SW 1271 (cell line): ENCODE measurements around the gene SAPCD2.

Experiments used
- DNase-seq, 2 experiments: peaks; one replicate each; lab custom pipeline; 2025; lab: John Stamatoyannopoulos, UW

The SAPCD2 gene

GRCh38 chr9:137107312-137107921 is 37.1 kb upstream of the SAPCD2 start:
- DNase-seq = no peak

- no peak for DNase-seq
Observed at GRCh38 chr9:137106662-137107250, 36.4 kb upstream of the SAPCD2 start.

GRCh38 chr9:137105814-137106661 is 35.7 kb upstream of the SAPCD2 start:
- no peak for DNase-seq

- DNase-seq = no peak
Observed at GRCh38 chr9:137103206-137103999, 33.0 kb upstream of the SAPCD2 start.

GRCh38 chr9:137099231-137099630 is 28.9 kb upstream of the SAPCD2 start:
- DNase-seq = no peak

GRCh38 chr9:137097761-137098462 is 27.6 kb upstream of the SAPCD2 start:
- no peak for DNase-seq

GRCh38 chr9:137096785-137097546 is 26.6 kb upstream of the SAPCD2 start:
- no peak for DNase-seq

GRCh38 chr9:137095664-137096517 is 25.5 kb upstream of the SAPCD2 start:
- no peak for DNase-seq

GRCh38 chr9:137089232-137089947 is 19.0 kb upstream of the SAPCD2 start:
- DNase-seq = no peak

- no peak for DNase-seq
Observed at GRCh38 chr9:137088121-137088520, 17.8 kb upstream of the SAPCD2 start.

GRCh38 chr9:137087409-137087925 is 17.1 kb upstream of the SAPCD2 start:
- DNase-seq = no peak

- DNase-seq = peak; percentile 96 to 99
Observed at GRCh38 chr9:137086531-137087408, 16.4 kb upstream of the SAPCD2 start, which contains the start of gene MAN1B1. Gene MAN1B1 (plus strand): TSS chr9:137086985. CDS start chr9:137087000, 15 bp downstream.

GRCh38 chr9:137085920-137086530 is 15.7 kb upstream of the SAPCD2 start:
- peak in 1 of 2 experiments; percentile 39 for DNase-seq

- no peak for DNase-seq
Observed at GRCh38 chr9:137084526-137084925, 14.2 kb upstream of the SAPCD2 start.

GRCh38 chr9:137083394-137084004 is 13.1 kb upstream of the SAPCD2 start:
- DNase-seq = peak; percentile 72 to 87

GRCh38 chr9:137082925-137083290 is 12.6 kb upstream of the SAPCD2 start:
- DNase-seq = no peak
